ENCODE measurements around the gene SIL1. TPM values are rescaled to one million over a fixed set of nuclear protein-coding genes. Genes with fewer than 3 reads are reported as not detected.
A peak's percentile ranks its signal among the peaks of the same experiment; 100 is the strongest.
"Not testable (repeated sequence)": the region's sequence is repeated elsewhere in the genome, so short reads cannot be mapped to it uniquely, and the experiment has no call there.

The SIL1 gene
- total RNA-seq, 2 donors from 2014 or later: 24.4 to 27.0 TPM

DNA sequence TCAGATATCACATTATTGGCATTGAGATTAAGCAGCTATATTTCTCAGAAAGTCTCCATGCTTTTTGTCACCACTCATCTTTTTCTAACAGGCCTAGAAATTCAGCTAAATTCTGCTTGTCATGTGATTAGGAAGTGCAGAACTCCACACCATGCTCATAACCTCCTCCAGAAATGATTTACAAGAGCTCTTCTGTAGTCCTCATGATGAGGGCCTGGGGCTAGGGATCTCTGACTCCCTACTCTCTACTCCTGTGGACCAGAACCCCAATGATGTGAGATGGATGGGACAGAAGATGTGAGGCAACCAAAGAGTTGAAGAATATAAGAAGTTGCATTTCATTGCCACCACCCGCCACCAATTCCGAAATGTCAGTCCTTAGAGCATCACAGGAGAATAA is 16.5 kb upstream of the SIL1 start:
- no peaks in the 10 kb centered on the region for H3K27me3 Mint-ChIP-seq
- H3K4me3 Mint-ChIP-seq: no peak overlapping the region
- no peak overlapping the region for H3K27ac Mint-ChIP-seq
- ATAC-seq (replicated peaks): no peak
- no peaks in the 10 kb centered on the region for H3K36me3 Mint-ChIP-seq (ENCODE audit: low read depth)
- H3K9me3 Mint-ChIP-seq: no peaks in the 10 kb centered on the region
- H3K4me1 Mint-ChIP-seq: no peaks in the 10 kb centered on the region

DNA sequence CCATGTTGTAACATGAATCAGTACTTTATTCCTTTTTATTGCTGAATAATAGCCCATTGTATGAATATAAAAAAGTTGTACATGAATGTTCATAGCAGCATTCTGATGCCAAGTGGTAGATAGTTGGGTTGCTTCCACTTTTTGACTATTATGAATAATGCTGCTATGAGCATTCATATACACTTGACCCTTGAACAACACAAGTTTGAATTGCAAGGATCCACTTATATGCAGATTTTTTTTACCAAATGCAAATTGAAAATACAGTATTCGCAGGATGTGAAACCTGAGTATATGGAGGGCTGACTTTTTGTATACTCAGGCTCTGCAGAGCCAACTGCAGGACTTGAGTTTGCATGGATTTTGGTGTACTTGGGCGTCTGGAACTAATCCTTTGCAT is 14.7 kb upstream of the SIL1 start:
- no peak for ATAC-seq (replicated peaks)
- H3K27ac Mint-ChIP-seq: no peak overlapping the region
- no peaks in the 10 kb centered on the region for H3K27me3 Mint-ChIP-seq
- no peak overlapping the region for H3K4me3 Mint-ChIP-seq
- no peaks in the 10 kb centered on the region for H3K4me1 Mint-ChIP-seq
- no peaks in the 10 kb centered on the region for H3K9me3 Mint-ChIP-seq
- no peaks in the 10 kb centered on the region for H3K36me3 Mint-ChIP-seq (ENCODE audit: low read depth)

DNA sequence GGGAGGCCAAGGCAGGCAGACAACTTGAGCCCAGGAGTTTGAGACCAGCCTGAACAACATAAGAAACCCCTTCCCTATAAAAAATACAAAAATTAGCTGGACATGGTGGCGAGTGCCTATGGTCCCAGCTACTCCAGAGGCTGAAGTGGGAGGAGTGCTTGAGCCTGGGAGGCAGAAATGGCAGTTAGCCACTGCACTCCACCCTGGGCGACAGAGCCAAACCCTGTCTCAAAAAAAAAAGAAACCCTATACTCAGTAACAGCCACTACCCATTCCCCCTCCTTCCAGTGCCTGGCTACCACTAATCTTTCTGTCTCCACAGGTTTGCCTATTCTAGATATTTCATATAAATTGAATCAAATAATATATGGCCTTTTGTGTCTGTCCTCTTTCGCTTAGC is 14.3 kb upstream of the SIL1 start:
- no peak overlapping the region for H3K4me3 Mint-ChIP-seq
- no peaks in the 10 kb centered on the region for H3K27me3 Mint-ChIP-seq
- no peaks in the 10 kb centered on the region for H3K36me3 Mint-ChIP-seq (ENCODE audit: low read depth)
- ATAC-seq (replicated peaks): no peak
- H3K27ac Mint-ChIP-seq: no peak overlapping the region
- no peaks in the 10 kb centered on the region for H3K9me3 Mint-ChIP-seq
- no peaks in the 10 kb centered on the region for H3K4me1 Mint-ChIP-seq

DNA sequence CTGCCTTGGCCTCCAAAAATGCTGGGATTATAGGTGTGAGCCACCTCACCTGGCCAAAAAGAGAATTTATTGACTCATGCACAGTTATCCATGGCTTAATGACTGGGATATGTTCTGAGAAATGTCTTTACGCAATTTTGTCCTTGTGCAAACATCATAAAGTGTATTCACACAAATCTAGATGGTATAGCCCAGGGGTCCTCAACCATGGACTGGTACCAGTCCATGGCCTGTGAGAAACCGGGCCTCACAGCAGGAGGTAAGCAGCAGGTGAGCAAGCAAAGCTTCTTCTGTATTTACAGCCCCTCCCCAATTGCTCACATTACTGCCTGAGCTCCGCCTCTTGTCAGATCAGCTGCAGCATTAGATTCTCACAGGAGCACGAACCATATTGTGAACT is 12.4 kb upstream of the SIL1 start:
- no peaks in the 10 kb centered on the region for H3K4me1 Mint-ChIP-seq
- no peak overlapping the region for H3K4me3 Mint-ChIP-seq

DNA sequence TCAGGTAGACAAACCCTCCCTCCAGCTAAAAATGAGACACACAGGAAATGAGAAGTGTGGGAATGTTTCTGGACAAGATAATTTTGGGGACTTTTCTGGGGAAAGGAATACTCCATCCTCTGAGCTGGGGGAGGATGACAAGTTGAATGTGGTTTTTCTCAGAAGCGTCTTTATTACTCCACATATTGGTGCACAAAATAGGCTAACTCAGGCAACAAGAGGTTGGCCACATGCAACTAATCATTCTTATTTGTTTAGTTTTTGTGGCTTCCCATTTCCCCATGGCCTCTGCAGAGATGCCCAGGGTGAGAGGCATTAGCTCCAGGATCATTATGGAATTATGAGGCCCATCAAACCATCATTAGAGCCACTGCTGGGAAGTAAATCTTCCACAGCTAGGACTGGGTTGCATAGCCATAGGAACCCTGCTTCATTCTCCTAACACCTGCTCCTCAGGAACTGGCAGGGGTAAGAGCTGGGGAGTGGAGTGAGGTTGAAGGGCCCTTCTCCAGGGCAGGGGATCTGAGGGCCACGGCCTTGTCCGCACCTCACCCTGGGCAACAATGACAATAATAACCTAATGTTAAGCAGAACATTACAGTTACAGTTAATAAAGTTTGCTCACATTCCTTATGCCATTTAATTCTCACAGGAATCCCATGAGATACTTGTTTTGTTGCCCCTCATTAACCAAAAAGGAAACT is 9.3 kb upstream of the SIL1 start:
- ATAC-seq (replicated peaks): no peak
- Mint-ChIP-seq H3K36me3 (ENCODE audit: low read depth) (no peaks in the 10 kb centered on the region), H3K9me3 (no peaks in the 10 kb centered on the region), H3K4me3 (no peak overlapping the region), H3K27me3 (no peaks in the 10 kb centered on the region), H3K4me1 (no peaks in the 10 kb centered on the region), H3K27ac (no peak overlapping the region)

More for the DNA sequence above, 12.4 kb upstream of the SIL1 start:
- Mint-ChIP-seq H3K36me3 (ENCODE audit: low read depth) (no peaks in the 10 kb centered on the region), H3K9me3 (no peaks in the 10 kb centered on the region), H3K27me3 (no peaks in the 10 kb centered on the region), H3K27ac (no peak overlapping the region)
- ATAC-seq (replicated peaks): no peak

DNA sequence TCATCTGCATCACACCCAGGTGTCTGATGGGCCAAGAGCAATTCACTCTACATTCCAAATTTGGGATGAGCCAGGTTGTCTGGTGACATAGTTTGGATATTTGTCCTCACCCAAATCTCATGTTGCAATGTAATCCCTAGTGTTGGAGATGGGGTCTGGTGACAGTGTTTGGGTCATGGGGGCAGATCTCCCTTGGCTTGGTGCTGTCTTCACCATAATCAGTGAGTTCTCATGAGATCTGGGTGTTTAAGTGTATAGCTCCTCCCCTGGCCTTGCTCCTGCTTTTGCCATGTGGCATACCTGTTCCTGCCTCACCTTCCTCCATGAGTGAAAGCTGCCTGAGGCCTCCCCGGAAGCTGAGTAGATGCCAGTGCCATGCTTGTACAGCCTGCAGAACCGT is 7.4 kb upstream of the SIL1 start:
- Mint-ChIP-seq H3K4me1 (no peaks in the 10 kb centered on the region), H3K27ac (no peak overlapping the region), H3K4me3 (no peak overlapping the region), H3K27me3 (peaks cover 3% of the 10 kb centered on the region), H3K9me3 (no peaks in the 10 kb centered on the region), H3K36me3 (ENCODE audit: low read depth) (no peaks in the 10 kb centered on the region)
- no peak for ATAC-seq (replicated peaks)

DNA sequence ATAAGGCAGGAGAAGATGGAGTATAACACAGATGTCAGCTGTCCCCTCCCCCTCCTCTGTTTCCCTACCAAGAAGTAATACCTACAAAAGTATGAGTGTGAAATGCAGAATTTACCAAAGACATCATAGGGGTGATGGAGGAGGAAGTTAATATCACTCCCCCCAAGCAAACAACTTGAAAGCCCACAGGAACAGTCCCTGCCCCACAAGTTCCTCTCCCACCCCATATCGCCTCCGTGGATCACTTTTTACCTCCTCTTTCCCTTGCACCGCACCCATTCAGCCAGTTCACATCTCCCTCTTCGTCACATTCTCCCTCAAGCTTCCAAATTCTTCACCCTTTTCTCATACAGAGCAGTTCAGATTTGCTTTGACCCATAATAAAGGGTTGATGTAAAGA is 7.0 kb upstream of the SIL1 start:
- ATAC-seq (replicated peaks): no peak
- Mint-ChIP-seq H3K27me3 (peaks cover 3% of the 10 kb centered on the region), H3K4me1 (no peaks in the 10 kb centered on the region), H3K4me3 (no peak overlapping the region), H3K9me3 (no peaks in the 10 kb centered on the region), H3K27ac (no peak overlapping the region), H3K36me3 (ENCODE audit: low read depth) (no peaks in the 10 kb centered on the region)

DNA sequence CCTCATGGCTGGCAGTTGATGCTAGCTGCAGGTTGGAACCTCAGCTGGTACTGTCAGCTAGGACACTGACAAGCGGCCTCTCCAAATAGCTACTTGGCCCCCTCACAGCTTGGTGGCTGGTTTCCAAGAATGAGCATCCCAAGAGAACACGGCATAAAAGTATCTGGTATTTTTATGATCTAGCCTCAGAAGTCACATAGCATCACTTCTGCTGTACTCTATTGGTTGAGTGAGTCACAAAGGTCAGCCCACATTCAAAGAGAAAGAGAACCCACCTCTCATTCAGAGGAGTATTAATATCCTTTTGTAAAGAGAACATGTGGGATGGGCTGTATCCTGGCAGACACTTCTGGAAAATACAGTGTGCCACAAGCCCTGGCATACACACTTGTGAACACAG is 6.0 kb upstream of the SIL1 start:
- Mint-ChIP-seq H3K4me3 (no peak overlapping the region), H3K9me3 (no peaks in the 10 kb centered on the region), H3K27ac (no peak overlapping the region), H3K36me3 (ENCODE audit: low read depth) (no peaks in the 10 kb centered on the region), H3K4me1 (no peaks in the 10 kb centered on the region), H3K27me3 (peaks cover 3% of the 10 kb centered on the region)
- no peak for ATAC-seq (replicated peaks)

DNA sequence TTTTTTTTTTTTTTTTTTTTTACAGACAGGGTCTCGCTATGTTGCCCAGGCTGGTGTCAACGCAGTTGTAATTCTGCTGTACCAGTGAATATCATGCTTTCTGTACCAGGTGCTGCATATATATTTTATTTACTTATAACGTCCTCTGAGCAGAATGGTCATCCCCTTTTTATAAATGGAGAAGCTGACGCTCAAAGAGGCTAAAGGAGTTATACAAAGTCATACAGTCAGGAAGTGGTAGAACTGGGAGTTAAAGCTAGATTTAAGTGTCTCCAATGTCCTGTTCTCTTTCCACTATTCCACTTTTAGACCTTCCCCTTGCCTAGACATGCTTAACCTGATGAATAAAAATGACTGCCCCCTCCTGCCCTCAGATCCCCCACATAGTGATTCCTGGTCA is 1.2 kb upstream of the SIL1 start:
- peak overlapping the region; percentile 11 for H3K27ac Mint-ChIP-seq
- no peaks in the 10 kb centered on the region for H3K36me3 Mint-ChIP-seq (ENCODE audit: low read depth)
- peaks cover 3% of the 10 kb centered on the region for H3K27me3 Mint-ChIP-seq
- ATAC-seq (replicated peaks): no peak
- peaks cover 15% of the 10 kb centered on the region for H3K4me1 Mint-ChIP-seq
- H3K9me3 Mint-ChIP-seq: no peaks in the 10 kb centered on the region
- H3K4me3 Mint-ChIP-seq: peak overlapping the region; percentile 5

DNA sequence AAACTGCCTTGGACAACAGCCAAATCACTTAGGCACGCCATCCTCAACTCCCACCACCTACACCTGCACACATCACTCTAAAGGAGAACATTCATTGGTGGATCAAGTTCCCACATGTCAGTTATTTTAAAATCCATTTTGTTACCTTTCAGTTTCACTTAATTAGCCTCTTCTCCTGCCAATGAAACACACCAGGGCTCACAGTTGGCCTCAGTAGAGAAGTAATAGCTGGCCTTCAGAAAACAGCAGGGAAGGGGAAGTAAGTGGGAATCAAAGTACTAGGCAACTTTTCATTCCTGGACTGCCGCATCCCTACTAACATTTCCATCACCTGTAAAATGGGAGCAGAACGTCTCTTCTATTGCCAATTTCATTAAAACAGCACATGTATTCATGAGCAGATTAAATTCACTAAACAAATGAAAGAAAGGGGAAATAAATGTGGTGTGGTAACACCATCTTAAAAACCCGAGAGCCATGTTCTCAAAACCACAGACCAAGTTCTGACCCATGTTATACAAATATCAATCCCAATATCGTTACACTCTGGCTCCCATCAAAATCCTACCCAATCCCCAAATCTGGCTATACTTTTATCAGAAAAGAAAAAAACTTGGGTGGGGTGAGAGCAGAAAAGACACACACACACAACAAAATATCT is 1.7 kb downstream of the SIL1 start:
- Mint-ChIP-seq H3K4me3 (peak overlapping the region; percentile 98), H3K27me3 (no peaks in the 10 kb centered on the region), H3K4me1 (peaks cover 15% of the 10 kb centered on the region), H3K9me3 (no peaks in the 10 kb centered on the region), H3K36me3 (ENCODE audit: low read depth) (peaks cover 6% of the 10 kb centered on the region), H3K27ac (peak overlapping the region; percentile 97)
- no peak for ATAC-seq (replicated peaks)

DNA sequence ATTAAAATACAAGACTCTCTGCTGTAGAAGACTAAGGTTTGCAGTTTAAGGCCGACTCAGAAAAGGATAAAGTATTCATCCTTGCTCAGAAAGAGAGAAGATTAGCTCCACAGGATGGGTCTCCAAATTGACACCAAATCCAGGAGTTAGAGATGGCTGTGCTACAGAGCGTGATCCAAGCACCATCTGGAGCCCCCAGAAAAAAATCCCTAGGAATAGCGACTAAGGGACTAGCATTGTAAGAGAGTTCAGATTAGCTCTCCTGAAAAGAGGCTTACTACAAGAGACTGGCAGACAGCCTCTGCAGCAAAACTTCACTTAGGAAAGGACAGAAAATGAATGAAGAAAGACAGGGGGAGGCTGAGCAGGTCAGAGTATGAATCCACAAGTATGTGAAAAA is 3.7 kb downstream of the SIL1 start:
- Mint-ChIP-seq H3K4me3 (no peak overlapping the region), H3K27me3 (no peaks in the 10 kb centered on the region), H3K36me3 (ENCODE audit: low read depth) (peaks cover 6% of the 10 kb centered on the region), H3K27ac (no peak overlapping the region), H3K9me3 (no peaks in the 10 kb centered on the region), H3K4me1 (peaks cover 19% of the 10 kb centered on the region)
- no peak for ATAC-seq (replicated peaks)

DNA sequence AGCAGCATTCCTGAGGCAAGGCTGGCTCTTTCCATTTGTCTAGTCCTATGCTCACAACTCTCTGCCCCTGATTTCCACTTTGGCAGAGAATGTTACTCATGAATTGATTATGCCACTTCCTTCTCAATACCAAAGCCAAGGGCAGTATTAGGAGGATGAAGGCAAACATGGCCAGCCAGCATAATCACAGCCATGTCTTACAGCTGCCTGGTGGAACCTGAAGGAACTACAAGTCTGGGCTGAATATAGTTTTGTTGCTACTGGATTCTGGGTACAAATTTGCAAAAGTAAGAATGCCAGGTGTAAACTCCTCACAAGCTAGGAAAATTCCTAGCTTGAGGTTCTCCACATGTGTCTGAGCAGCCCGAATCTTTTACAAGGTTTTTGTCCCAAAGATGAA is 4.2 kb downstream of the SIL1 start:
- Mint-ChIP-seq H3K27ac (no peak overlapping the region), H3K4me1 (peaks cover 19% of the 10 kb centered on the region), H3K36me3 (ENCODE audit: low read depth) (peaks cover 6% of the 10 kb centered on the region), H3K9me3 (no peaks in the 10 kb centered on the region), H3K27me3 (no peaks in the 10 kb centered on the region), H3K4me3 (no peak overlapping the region)
- ATAC-seq (replicated peaks): no peak

DNA sequence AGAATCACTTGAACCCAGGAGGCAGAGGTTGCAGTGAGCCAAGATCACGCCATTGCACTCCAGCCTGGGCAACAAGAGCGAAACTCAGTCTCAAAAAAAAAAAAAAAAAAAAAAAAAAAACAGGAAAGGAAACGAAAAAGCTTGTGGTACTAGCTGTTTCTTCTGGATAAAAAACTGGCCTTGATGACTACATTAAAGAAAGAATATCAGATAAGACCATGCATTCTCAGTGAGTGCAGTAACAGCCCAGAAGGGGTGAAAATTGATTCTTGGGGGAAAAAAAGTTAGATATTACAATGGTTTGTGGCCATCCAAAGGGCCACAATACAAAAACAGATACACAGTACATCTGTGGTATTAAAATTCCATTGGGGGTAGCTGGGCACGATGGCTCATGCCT is 5.3 kb downstream of the SIL1 start:
- ATAC-seq (replicated peaks); H3K36me3 Mint-ChIP-seq (ENCODE audit: low read depth); H3K4me3 Mint-ChIP-seq; H3K9me3 Mint-ChIP-seq; H3K27me3 Mint-ChIP-seq: not testable (repeated sequence)
- peaks cover 19% of the 10 kb centered on the region for H3K4me1 Mint-ChIP-seq
- H3K27ac Mint-ChIP-seq: peak overlapping the region; percentile 46

DNA sequence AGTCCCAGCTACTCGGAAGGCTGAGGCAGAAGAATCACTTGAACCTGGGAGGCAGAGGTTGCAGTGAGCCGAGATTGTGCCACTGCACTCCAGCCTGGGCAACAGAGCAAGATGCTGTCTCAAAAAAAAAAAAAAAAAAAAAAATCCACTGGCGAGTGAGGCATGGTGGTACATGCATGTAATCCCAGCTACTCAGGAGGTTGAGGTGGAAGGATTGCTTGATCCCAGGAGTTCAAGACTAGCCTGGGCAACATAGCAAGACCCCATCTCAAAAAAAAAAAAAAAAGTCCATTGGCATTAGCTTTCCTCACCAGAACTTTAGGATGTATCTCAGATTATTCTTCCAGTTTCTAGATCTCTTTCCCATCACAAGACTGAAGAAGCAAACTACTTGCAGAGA is 6.2 kb downstream of the SIL1 start:
- not testable (repeated sequence) for H3K4me3 Mint-ChIP-seq; H3K27ac Mint-ChIP-seq; H3K9me3 Mint-ChIP-seq; H3K36me3 Mint-ChIP-seq (ENCODE audit: low read depth); H3K27me3 Mint-ChIP-seq; ATAC-seq (replicated peaks)
- peaks cover 12% of the 10 kb centered on the region for H3K4me1 Mint-ChIP-seq

DNA sequence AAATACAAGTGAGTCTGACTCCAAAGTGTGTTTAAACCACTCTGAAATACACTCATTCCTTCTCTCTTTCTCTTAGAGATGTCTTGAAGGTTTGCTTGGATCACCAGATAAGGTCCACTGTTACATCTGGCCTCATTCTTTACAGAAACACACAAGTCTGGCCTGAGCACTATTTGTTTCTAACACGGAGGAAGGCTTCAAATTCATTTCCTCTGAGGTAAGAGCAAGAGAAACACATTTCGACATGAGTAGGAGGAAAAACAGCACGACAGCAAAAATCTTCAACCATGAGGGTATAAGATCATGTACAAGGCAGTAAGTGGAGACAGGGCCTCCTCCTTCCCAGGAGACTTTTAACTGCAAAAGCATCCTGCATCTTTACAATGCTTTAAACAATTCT is 8.0 kb downstream of the SIL1 start:
- Mint-ChIP-seq H3K36me3 (ENCODE audit: low read depth) (peaks cover 12% of the 10 kb centered on the region), H3K4me1 (peaks cover 5% of the 10 kb centered on the region), H3K9me3 (no peaks in the 10 kb centered on the region), H3K27me3 (no peaks in the 10 kb centered on the region), H3K4me3 (no peak overlapping the region), H3K27ac (peak overlapping the region; percentile 44)
- no peak for ATAC-seq (replicated peaks)
